Measurements from ENCODE around the gene SRGAP2. TPM values are rescaled to one million over a fixed set of nuclear protein-coding genes. Genes with fewer than 3 reads are reported as not detected.
"Not testable (repeated sequence)": the region's sequence is repeated elsewhere in the genome, so short reads cannot be mapped to it uniquely, and the experiment has no call there.

The SRGAP2 gene
- total RNA-seq, 1 experiment from 2014 or later: 75.0 TPM

- H3K4me1 ChIP-seq (ENCODE audit: control insufficient read depth, insufficient read depth, low read length); DNase-seq (ENCODE audit: low read depth, low spot score); CTCF ChIA-PET; H3K27me3 ChIP-seq (ENCODE audit: control insufficient read depth, insufficient read depth, low read length); in situ Hi-C loops (cut with HindIII; ENCODE audit: low pct_unique_long_range_greater_than_20kb, low sequenced_read_pairs); ATAC-seq; intact Hi-C loops (cut with micrococcal nuclease; ENCODE audit: unreplicated experiment); BruUV-seq (replicated peaks); H3K9me3 ChIP-seq (ENCODE audit: control insufficient read depth, insufficient read depth, low read depth, low read length); POLR2A ChIA-PET; H3K36me3 ChIP-seq (ENCODE audit: control insufficient read depth, insufficient read depth, low read length); H3K27ac ChIP-seq (ENCODE audit: low read length): not testable (repeated sequence)
- peak; percentile 63; the same call in 1 of the 2 replicates for TF ChIP-seq TCF7L2 (IDR thresholded peaks at IDR 0.05; ENCODE audit: low read depth, low read length)
- H3K4me3 ChIP-seq (ENCODE audit: low read depth in 2 of 2, low read length in 2 of 2): peak overlapping the region; percentile 41 to 49
These were observed 1.5 kb downstream of the SRGAP2 start for GRCh38 chr1:206204871-206205270.

- DNase-seq (ENCODE audit: low read depth, low spot score); intact Hi-C loops (cut with micrococcal nuclease; ENCODE audit: unreplicated experiment); ATAC-seq; H3K27ac ChIP-seq (ENCODE audit: low read length); H3K9me3 ChIP-seq (ENCODE audit: control insufficient read depth, insufficient read depth, low read depth, low read length); BruUV-seq (replicated peaks); H3K27me3 ChIP-seq (ENCODE audit: control insufficient read depth, insufficient read depth, low read length); H3K36me3 ChIP-seq (ENCODE audit: control insufficient read depth, insufficient read depth, low read length); CTCF ChIA-PET; H3K4me1 ChIP-seq (ENCODE audit: control insufficient read depth, insufficient read depth, low read length); POLR2A ChIA-PET; in situ Hi-C loops (cut with HindIII; ENCODE audit: low pct_unique_long_range_greater_than_20kb, low sequenced_read_pairs): not testable (repeated sequence)
- peak overlapping the region; percentile 22 to 35; a peak in 3 of 4 replicates for H3K4me3 ChIP-seq (ENCODE audit: low read depth in 2 of 2, low read length in 2 of 2)
These were observed 2.2 kb downstream of the SRGAP2 start for GRCh38 chr1:206205569-206205968.

GRCh38 chr1:206210802-206211201 is 7.5 kb downstream of the SRGAP2 start:
- H3K4me3 ChIP-seq (ENCODE audit: low read depth in 2 of 2, low read length in 2 of 2); BruUV-seq (replicated peaks); intact Hi-C loops (cut with micrococcal nuclease; ENCODE audit: unreplicated experiment); ATAC-seq; H3K27ac ChIP-seq (ENCODE audit: low read length); H3K9me3 ChIP-seq (ENCODE audit: control insufficient read depth, insufficient read depth, low read depth, low read length); H3K36me3 ChIP-seq (ENCODE audit: control insufficient read depth, insufficient read depth, low read length); H3K27me3 ChIP-seq (ENCODE audit: control insufficient read depth, insufficient read depth, low read length); H3K4me1 ChIP-seq (ENCODE audit: control insufficient read depth, insufficient read depth, low read length); POLR2A ChIA-PET; CTCF ChIA-PET; in situ Hi-C loops (cut with HindIII; ENCODE audit: low pct_unique_long_range_greater_than_20kb, low sequenced_read_pairs); DNase-seq (ENCODE audit: low read depth, low spot score): not testable (repeated sequence)

GRCh38 chr1:206215600-206216392 is 12.5 kb downstream of the SRGAP2 start:
- H3K9me3 ChIP-seq (ENCODE audit: control insufficient read depth, insufficient read depth, low read depth, low read length); DNase-seq (ENCODE audit: low read depth, low spot score); BruUV-seq (replicated peaks); POLR2A ChIA-PET; H3K27ac ChIP-seq (ENCODE audit: low read length); H3K4me1 ChIP-seq (ENCODE audit: control insufficient read depth, insufficient read depth, low read length); CTCF ChIA-PET; in situ Hi-C loops (cut with HindIII; ENCODE audit: low pct_unique_long_range_greater_than_20kb, low sequenced_read_pairs); H3K4me3 ChIP-seq (ENCODE audit: low read depth in 2 of 2, low read length in 2 of 2); intact Hi-C loops (cut with micrococcal nuclease; ENCODE audit: unreplicated experiment); H3K36me3 ChIP-seq (ENCODE audit: control insufficient read depth, insufficient read depth, low read length); ATAC-seq; H3K27me3 ChIP-seq (ENCODE audit: control insufficient read depth, insufficient read depth, low read length): not testable (repeated sequence)

GRCh38 chr1:206218285-206218684 is 14.9 kb downstream of the SRGAP2 start:
- H3K4me3 ChIP-seq (ENCODE audit: low read depth in 2 of 2, low read length in 2 of 2); ATAC-seq; H3K4me1 ChIP-seq (ENCODE audit: control insufficient read depth, insufficient read depth, low read length); H3K27me3 ChIP-seq (ENCODE audit: control insufficient read depth, insufficient read depth, low read length); in situ Hi-C loops (cut with HindIII; ENCODE audit: low pct_unique_long_range_greater_than_20kb, low sequenced_read_pairs); H3K9me3 ChIP-seq (ENCODE audit: control insufficient read depth, insufficient read depth, low read depth, low read length); CTCF ChIA-PET; POLR2A ChIA-PET; BruUV-seq (replicated peaks); H3K27ac ChIP-seq (ENCODE audit: low read length); DNase-seq (ENCODE audit: low read depth, low spot score); intact Hi-C loops (cut with micrococcal nuclease; ENCODE audit: unreplicated experiment); H3K36me3 ChIP-seq (ENCODE audit: control insufficient read depth, insufficient read depth, low read length): not testable (repeated sequence)

- CTCF ChIA-PET; H3K27me3 ChIP-seq (ENCODE audit: control insufficient read depth, insufficient read depth, low read length); DNase-seq (ENCODE audit: low read depth, low spot score); POLR2A ChIA-PET; ATAC-seq; H3K27ac ChIP-seq (ENCODE audit: low read length); BruUV-seq (replicated peaks); H3K4me1 ChIP-seq (ENCODE audit: control insufficient read depth, insufficient read depth, low read length); H3K9me3 ChIP-seq (ENCODE audit: control insufficient read depth, insufficient read depth, low read depth, low read length); in situ Hi-C loops (cut with HindIII; ENCODE audit: low pct_unique_long_range_greater_than_20kb, low sequenced_read_pairs); H3K4me3 ChIP-seq (ENCODE audit: low read depth in 2 of 2, low read length in 2 of 2); intact Hi-C loops (cut with micrococcal nuclease; ENCODE audit: unreplicated experiment); H3K36me3 ChIP-seq (ENCODE audit: control insufficient read depth, insufficient read depth, low read length): not testable (repeated sequence)
These were observed 15.4 kb downstream of the SRGAP2 start for GRCh38 chr1:206218765-206219164.

- H3K27ac ChIP-seq (ENCODE audit: low read length); CTCF ChIA-PET; H3K4me1 ChIP-seq (ENCODE audit: control insufficient read depth, insufficient read depth, low read length); H3K36me3 ChIP-seq (ENCODE audit: control insufficient read depth, insufficient read depth, low read length); DNase-seq (ENCODE audit: low read depth, low spot score); in situ Hi-C loops (cut with HindIII; ENCODE audit: low pct_unique_long_range_greater_than_20kb, low sequenced_read_pairs); ATAC-seq; H3K27me3 ChIP-seq (ENCODE audit: control insufficient read depth, insufficient read depth, low read length); POLR2A ChIA-PET; H3K4me3 ChIP-seq (ENCODE audit: low read depth in 2 of 2, low read length in 2 of 2); intact Hi-C loops (cut with micrococcal nuclease; ENCODE audit: unreplicated experiment); BruUV-seq (replicated peaks); H3K9me3 ChIP-seq (ENCODE audit: control insufficient read depth, insufficient read depth, low read depth, low read length): not testable (repeated sequence)
These were observed 16.4 kb downstream of the SRGAP2 start for GRCh38 chr1:206219514-206220331.

Data from Panc1 (cell line).